GM19240 (cell line): Measurements from ENCODE around the gene CCDC40.

Experiments
- DNase-seq: peaks from one replicate; pipeline ENCODE4 v3.0.0; 2011; ENCODE audit warnings: low spot score; ENCODE audit not compliant: insufficient read length

The CCDC40 gene

DNA sequence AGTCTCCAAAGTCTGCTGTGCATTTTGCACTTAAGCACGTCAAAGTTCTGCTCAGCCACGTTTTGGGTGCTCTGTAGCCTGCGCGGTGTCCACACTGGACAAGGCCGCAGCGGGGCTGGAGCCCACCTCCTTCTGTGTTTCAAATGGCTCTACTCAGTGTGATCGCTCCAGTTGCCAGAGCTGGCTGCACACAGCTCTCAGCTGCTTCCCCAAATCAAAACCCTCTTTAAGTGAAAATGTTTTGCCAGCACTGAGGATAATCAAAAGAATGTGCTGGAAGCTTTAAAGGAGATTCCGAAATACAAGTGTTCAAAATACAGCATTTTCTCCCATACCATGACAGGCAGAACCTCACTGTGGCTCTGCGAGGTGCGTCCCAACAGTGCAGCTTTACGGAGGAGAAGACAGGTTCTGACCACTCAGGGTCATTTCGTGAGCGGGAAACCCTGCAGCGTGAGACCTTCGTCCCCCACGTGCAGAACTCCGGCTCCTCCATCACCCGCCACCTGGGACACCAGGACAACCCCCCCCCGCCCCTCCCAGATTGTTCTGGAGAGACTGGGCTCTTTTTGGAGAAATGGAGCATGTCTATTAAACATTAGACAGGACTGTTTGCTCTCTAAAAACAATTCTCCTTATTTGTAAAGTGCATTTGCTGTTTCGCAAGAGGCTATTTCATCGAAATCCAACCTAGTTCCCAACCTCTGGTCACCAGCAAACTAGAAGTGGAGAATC, 17.4 kb upstream of the CCDC40 start:
- no peak for DNase-seq

DNA sequence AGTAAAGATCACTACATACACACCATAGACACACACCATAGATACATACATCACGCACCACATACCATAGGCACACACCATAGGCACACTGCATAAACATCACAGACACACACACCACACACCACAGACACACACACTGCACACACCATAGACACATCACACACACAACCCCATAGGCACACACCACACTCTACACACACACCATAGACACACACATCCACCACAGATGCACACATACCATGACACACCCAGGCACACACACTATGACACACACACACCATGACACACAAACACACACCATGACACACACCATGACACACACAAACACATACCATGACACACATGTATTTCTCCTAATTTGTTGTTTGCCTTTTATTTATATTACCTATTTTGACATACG, 14.8 kb upstream of the CCDC40 start:
- DNase-seq: no peak

DNA sequence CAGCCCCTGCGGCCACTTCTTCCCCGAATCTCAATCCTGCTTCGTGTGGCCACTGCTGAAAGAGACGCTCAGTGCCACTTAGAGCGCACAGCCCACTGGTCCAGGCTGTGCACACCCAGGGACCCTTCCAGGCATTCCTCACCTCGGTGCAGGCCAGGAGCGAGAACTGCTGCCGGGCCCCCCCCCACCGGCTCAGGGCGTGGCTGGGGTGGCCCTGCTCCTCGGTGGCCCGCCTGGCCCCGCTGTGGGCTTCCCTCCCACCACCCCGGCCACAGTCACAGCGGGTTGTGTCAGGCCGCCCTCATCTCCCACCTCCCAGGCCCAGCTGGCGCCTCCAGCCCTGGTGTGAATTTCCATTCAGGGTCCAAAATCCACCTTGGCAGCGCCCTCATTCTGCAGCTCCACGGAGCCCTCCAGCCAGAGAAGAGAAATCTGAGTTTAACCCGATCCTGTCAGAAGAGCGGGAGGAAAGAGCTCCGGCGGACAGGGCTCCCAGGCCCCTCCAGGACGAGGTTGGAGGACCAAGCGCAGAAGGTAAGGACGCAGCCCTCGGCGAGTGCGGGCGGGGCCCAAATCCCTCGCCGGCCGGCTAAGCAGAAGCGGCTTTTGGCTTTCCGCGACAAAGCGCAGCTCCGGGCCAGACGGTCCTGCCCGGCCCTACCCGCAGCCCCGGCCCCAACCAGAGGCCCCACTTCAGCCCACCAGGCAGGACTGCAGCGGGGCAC, 12.8 kb upstream of the CCDC40 start:
- DNase-seq: no peak

DNA sequence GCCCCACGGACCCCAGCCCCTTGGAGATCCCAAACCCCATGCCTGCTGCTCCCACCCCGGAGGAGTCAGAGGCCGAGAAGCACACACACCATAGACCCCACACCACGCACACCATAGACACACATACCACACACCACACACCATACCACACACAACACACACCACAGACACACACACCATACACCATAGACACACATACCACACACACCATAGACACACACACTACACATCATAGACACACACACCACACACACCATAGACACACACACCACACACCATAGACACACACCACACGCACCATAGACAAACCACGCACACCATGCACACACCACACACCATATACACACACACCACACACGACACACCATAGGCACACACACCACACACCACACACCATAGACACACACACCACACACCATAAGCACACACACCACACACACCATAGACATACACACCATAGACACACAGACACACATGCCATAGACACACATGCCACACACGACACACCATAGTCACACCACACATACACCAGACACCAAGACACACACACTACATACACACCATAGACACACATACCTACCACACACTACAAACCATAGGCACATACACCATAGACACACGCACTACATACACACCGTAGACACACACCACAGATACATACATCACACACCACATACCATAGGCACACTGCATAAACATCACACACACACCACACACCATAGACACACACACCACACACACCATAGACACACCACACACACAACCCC, 12.1 kb upstream of the CCDC40 start:
- no peak for DNase-seq

DNA sequence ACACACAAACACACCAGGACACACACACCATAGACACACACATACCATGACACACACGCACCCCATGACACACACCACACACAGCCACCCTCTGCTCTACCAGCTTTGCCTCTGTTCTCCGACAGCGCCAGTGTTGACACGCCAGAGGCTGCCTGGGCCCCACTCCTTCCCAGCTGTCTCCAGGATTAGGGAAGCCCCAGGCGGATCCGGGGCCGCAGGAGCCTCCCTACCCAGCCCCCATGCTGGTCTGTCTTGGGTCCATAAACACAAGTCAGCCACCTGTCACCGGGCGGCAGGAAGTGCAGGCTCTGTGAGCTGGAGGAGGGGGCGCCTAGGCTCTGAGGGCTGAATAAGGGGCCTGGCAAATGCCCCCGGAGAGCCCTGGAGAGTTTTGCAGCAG, 11.3 kb upstream of the CCDC40 start:
- DNase-seq: no peak

DNA sequence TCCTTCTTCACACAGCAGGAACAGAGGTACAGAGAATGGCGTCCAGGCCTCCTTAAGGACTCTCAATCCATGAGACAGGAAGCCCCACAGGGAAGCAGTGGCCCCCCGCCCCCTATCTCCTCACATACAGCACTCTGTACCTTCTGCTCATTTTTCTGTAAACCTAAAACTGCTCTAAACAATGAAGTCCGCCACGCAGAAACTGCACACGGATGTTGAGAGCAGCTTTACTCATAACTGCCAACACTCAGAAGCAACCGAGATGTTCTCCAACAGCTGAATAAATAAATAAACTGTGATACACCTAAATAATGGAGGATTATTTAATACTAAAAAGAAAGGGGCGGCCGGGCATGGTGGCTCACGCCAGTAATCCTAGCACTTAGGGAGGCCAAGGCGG, 10.6 kb upstream of the CCDC40 start:
- no peak for DNase-seq

DNA sequence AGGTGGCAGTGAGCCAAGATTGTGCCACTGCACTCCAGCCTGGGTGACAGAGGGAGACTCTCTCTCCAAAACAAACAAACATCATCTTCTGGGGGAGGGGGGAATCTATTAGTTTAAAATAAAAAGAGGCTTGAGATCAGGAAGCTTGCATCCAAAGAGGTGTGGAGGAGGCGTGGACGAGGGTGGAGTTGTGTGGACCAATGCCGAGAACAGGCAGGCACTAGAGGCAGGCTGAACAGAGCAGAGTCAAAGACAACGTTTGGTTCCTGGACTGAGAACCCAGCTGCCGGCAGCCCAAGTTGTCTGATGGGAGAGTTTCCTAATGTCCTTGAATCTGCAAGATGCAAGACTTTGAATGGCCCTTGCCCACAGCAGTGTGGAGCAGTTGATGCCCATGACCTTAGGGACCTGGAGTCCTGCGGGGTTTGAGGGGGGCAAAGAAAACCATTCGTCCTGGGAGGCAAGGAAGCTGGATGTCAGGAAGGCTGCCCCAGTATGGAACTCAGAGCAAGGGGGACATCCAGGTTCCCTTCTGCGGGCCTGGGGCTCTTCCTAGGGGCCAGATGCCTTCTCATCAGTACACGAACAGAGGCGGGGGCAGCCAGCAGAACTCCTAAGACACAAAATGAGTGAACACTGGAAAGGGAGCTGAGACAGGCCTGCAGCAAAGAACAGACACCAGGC, 9.9 kb upstream of the CCDC40 start:
- DNase-seq: no peak

DNA sequence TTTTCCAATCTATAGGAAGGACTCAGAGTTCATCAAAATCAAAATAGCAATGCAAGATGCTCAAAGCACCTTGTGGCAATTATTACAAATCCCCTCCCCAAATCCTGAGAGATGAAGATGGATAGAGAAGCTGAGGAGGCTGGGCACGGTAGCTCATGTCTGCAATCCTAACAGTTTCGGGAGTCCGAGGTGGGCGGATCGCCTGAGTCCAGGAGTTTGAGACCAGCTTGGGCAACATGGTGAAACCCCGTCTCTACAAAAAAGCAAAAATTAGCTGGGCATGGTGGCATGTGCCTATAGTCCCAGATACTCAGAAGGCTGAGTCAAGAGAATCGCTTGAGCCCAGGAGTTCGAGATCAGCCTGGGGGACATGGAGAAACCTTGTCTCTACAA, 9.4 kb upstream of the CCDC40 start:
- no peak for DNase-seq

DNA sequence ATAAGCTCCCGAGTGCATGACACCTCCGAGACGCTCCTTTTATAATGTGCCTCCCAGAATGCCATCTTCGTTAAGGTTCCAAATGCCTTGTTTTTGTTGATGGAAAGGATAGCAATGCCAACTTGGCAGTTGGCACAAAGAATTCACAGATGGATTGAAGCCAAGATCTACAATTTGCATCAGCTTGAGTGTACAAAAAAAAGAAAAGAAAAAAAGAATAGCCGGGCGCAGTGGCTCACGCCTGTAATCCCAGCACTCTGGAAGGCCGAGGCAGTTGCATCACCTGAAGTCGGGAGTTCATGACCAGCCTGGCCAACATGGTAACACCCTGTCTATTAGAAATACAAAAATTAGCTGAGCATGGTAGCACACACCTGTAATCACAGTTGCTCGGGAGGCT, 8.4 kb upstream of the CCDC40 start:
- DNase-seq: no peak

DNA sequence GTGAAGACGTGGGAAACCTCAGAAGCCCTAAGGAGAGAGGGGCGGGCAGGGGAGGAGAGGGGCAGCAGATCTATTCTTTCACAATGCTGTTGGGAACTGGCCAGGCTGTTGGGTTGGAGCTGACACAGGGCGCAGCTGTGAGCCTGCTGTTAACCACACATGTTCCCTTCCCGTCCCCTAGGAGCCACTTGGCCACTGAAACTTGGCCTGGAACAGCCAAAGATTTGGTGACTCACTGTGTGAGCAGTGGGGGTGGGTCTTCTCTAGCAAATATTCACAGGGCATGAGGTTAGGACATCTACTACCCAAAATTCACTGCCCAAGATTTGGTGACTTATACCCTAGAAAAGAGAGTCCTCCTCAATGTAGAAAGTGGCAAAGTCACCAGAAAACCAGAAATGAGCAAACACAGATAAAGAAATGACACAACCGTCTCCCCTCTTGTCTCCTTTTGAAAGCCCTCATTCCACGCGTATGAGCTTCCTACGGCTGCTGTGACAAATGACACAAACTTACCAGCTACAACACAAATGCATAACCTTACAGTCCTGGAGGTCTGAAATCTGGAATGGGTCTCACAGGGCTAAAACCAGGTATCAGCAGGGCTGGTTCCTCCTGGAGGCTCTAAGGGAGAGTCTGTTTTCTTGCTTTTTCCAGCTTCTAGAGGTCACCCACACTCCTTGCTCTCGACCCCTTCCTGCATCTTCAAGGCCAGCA, 7.0 kb upstream of the CCDC40 start:
- DNase-seq: no peak

DNA sequence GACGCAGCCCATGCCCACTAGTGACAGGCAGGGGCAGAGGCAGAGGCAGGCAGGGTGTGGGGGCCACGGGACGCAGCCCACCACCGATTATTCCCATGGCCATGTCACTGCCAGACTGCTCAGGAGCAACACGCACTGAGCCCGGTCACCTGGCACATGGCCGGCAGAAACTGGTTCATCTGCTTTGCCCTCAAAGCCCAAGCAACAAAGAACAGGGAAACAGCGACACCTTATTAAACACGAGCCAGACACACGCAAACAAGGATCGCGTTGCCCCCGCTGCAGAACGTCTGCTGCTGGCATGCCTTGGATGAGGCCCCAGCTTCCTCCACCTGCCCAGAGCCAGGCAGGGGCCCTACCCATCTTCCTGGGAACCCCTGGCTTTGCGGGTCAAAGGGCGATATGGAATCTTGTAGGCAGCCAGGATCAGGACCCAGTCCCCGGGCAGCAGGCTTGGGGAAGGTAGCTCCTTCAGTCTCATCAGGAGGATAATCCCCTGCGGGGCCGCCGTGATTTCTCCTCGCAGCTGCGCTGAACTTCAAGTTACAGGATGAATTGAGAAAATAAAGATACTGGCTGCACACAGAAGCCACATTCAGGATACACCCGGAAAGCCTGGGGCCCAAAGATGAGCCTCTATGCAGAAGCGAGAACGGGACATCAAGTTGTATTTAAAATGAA, 5.6 kb upstream of the CCDC40 start:
- DNase-seq: no peak

DNA sequence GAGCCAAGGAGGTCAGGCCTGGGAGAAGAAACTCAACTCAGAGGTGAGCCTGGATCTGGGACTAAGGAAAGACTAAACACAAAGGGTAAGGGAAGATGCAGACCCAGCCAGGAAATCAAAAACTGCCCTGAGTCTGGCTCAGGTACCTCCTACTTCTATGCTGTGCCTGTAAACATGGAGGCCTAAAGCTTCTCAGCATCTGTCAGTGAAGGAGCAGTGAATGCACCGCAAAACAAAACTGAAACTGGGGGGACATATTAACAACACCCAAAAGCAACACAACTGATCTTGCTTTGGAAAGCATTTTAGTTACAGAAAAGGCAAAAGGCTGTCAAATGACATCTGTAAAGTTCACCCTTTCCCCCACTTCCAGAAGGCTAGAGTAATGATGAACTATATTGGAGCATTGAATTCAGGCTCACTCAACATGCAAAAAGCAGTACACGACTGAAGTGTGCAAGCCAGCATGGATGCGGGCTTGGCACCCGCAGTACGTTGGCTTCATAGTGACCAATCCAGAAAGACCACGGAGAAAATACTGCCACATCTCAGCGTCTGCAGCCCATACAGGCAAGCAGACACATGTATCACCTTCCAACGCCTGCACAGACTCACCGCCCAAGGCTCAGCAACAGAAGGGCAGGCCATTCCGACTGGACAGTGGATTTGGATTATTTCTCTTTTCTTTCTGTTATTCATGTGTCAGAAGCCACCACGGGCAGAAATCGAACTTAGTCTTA, 4.6 kb upstream of the CCDC40 start:
- DNase-seq: no peak

DNA sequence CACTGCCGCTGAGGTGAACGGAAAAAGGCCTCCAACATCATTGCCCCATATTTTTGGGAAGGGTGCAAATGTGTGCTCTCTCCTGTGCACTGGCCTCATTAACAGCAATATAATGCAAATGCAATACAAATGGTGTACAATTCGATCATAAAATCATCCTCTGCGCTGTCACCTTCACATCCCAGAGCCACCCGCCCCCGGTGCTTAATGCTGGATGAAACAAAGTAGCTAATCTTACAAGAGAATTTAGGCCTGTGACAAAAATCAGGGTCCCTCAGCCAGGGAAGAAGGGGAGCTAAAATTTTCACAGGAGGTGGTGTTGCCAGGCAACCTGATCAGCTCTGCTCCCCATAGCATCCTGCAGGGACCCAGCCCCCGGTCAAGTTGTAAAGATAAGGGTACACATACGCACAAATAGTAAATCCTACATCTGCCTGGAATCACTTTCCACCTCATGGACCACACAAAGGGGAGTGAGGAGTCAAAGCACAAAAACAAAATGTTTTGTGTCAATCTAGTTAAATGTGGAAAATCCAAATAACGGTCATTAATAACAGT, 3.7 kb upstream of the CCDC40 start:
- no peak for DNase-seq

DNA sequence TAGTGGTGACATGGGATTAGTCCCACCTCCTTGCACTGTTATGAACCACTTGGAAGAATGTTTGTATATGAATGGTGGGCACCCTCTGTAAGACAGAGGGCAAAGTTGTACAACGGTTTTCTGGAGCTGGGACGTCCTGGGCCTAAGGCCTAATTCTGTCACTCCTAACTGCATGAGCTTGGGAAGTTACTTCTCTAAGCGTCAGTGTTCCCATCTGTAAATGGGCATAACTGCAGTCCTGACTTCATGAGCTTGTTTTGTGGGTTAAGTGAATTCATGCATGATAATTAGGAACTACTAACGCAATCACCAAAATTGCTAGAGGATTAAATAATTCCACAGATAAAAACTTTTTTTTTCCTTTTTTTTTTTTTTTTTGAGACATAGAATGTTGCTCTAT, 2.6 kb upstream of the CCDC40 start:
- DNase-seq: no peak

DNA sequence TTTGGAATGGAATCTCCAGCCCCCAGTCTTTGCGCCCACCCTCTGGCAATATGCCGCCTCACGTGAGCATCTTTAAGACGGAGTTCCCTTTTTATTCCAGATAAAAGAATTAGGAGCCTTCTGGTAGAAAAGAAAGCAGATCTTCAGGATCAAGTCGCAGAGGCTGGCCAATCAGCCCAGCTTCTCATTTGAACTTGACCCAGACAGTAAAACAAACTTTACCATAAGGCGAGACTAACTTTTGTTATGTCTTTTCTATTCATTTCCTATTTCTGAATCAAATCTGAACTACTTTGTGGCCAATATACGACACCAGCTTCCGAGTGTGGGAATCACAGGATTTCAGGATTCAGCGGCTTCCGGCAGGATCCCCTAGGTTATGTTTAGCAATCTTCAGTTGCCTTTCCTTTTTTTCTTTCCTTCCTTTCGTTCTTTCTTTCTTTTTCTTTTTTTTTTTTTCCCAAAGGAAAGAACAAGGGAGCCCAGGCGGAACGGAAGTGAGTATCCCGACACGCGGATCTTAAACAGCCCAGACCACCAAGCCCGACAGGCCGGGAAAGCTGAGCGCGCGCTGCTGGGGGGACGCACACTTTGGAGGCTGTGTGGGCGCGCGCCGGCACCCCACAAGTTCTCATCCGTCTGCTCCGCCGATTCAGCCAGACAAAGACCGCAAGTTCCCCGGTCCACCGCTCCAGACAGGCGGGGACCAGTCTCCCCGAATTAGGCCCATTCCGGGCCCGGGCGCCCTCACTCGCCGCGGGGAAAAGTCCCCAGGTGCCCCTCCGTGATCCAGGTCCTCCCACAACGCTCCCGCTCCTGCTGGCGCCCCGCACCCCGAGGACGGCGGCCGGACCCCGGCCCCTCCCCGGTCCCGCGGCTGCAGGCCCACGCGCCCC, 1.4 kb upstream of the CCDC40 start:
- DNase-seq: no peak

DNA sequence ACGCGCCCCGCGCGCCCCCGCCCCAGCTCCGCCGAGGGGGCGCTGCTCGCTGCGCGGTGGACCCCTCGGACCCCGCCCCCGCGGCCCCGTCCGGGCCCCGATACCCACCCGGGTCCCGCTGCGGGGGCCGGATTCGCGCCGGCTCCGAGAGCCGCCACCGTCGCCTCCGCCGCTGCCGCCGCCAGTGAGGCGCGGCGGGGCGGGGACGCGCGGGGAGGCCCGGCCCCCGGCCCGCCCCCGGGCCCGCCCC, 830 bp upstream of the CCDC40 start, which contains the start of gene TBC1D16:
TSS of gene TBC1D16 (minus strand) at position 186 of the 250 bp plus-strand sequence. CDS start 22,325 bp downstream, outside the sequence.
- peak; percentile 72 for DNase-seq

DNA sequence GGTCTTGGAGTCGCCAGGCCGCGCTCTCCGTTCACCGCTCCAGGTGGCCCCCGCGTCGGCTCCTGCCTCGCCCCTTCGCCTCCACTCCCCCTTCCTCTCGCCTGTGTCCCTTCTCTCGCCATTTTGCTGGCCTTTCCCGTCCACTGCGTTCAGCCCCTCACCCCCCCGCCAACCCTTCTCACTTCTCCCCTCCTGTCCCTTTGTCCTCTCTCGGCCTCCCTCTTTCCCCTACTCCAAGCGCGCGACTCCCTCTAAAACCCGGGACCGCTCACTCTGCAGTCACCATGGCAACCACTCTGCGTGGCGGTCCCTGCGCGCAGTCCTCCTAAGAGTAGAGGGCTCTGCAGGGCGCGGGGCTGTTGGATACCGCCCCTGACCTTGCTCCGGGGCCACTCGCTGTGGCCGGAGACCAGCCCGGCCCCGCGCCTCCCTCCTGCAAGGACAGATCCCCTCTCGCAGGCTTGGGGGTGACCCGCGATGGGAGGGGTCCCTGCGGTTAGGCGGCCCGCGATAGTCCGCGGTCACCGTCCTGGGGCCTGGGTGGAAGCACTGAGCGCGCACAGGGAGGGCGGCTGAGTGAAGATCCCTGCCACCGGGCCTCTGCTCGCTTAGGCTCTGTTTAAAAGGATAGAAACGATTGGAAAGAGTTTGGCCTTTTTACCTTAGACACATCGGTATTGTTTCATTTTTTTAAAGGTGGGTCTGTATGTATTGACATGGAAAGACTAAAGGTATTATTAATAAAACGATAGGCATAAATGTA, 454 bp downstream of the CCDC40 start:
- no peak for DNase-seq

DNA sequence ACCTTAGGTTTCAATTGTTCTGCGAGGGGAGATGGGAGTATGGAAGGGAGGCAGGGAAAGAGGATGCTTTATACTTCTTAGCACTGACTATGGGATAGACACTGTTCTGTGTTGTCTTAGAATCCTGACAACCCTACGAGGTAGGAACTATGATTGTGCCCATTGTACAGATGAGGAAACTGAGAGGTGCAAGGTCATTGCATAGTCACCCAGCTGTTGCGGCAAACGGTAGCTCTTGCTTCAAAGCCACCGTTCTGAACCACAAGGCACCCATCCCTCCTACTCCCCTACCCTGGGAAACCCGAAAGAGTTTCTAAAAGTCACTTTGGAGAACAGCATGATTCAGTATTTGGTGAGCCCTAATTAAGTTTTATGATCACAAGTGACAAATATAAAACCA, 7.5 kb downstream of the CCDC40 start:
- DNase-seq: no peak
